Astrocyte of the cerebellum (primary cell): ENCODE measurements around the gene TOMM40.

ENCODE experiments used
- DNase-seq: peaks from one replicate; pipeline ENCODE4 v3.0.0-alpha.2; 2011; ENCODE audit warnings: low read depth
- H3K4me3 ChIP-seq: 2 replicates; pipeline ENCODE4 v1.5.1; 2011; ENCODE audit warnings: mild to moderate bottlenecking, low read depth, low read length, moderate library complexity
- in situ Hi-C: cut with HindIII; loops from 2 replicates; pipeline ENCODE4 v1.10.0; 2017; ENCODE audit warnings: low sequenced_read_pairs
- TF ChIP-seq, protein P1 (sequence below): IDR thresholded peaks from 2 replicates; pipeline ENCODE4 v1.5.1; 2012; ENCODE audit warnings: low read length, low read depth, moderate library complexity, mild to moderate bottlenecking; ENCODE audit errors: missing control alignments

TOMM40 gene

DNA sequence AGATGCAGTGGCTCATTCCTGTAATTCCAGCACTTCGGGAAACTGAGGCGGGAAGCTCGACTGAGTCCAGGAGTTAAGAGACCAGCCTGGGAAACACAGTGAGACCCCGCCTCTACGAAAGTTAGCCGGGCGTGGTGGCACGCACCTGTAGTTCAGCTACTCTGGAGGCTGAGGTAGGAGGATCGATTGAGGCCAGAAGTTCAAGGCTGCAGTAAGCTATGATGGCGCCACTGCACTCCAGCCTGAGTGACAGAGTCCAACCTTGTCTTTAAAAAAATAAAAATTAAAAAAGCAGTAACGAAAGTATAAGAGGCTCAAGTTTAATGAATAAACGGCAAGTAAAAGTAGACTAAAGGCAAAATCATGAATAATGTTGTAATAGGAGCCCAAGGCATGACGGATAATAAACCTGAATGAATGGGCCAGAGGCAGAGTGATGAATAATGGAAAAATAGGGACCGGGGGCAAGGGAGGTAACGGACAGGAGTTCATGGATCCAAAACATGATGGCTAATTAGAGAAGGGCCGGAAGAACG lies 1.2 kb upstream of the TOMM40 start:
- TF ChIP-seq, protein P1, sequence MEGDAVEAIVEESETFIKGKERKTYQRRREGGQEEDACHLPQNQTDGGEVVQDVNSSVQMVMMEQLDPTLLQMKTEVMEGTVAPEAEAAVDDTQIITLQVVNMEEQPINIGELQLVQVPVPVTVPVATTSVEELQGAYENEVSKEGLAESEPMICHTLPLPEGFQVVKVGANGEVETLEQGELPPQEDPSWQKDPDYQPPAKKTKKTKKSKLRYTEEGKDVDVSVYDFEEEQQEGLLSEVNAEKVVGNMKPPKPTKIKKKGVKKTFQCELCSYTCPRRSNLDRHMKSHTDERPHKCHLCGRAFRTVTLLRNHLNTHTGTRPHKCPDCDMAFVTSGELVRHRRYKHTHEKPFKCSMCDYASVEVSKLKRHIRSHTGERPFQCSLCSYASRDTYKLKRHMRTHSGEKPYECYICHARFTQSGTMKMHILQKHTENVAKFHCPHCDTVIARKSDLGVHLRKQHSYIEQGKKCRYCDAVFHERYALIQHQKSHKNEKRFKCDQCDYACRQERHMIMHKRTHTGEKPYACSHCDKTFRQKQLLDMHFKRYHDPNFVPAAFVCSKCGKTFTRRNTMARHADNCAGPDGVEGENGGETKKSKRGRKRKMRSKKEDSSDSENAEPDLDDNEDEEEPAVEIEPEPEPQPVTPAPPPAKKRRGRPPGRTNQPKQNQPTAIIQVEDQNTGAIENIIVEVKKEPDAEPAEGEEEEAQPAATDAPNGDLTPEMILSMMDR = no peak
- in situ Hi-C loops = no loop called here
- no peak for DNase-seq
- peak overlapping the region; percentile 46 for H3K4me3 ChIP-seq

DNA sequence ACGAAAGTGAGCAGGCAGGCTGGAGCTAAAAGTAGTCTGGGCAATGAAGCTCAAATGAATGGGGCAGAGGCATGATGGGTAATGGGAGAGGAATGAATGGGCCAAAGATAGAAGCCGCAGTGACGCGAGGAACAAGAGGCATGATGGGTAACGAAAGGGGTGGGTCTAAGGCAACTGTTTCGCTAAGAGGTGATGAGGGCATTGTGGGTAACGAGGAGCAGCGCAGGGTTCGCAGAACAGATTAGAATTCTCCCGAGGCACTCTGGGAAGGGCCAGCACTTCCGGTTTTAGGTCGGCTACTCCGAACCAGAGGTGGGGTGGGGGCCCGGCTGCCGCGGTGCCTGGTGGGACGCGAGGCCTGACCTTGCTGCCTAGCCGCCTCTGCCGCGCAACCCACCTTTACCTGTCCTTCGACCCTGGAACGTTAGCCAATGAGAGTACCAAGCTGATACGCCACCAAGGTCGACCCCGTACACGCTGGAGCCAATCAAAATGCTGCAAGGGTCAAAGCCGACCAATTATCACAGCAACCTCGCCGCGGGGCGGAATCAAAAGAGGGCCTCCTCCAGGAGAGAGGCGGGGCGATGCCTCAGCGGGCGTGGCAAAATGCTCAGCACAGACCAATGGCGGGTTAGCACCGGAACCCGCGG lies 563 bp upstream of the TOMM40 start:
- peak; percentile 100 for DNase-seq
- TF ChIP-seq, protein P1 = no peak
- H3K4me3 ChIP-seq = peak overlapping the region; percentile 46
- in situ Hi-C loops = no loop called here

DNA sequence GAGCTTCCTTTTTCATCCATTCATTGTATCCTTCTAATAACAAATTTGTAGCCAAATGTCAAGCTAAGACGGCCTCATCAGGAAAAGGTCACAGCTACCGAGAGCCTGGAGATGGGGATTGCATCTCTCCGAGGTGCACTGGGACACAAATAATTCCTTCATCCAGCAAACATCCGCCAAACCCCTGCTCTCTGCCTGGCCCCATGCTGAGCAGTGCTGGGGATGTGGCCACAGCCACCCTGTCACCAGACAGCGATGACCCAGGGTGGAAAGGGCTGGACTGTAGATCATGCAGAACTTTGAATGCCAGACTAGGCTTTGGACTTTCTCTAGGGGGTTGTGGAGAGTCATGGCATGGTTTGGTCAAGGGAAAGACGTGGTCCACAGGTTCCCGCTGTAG lies 1.9 kb downstream of the TOMM40 start:
- in situ Hi-C loops = no loop called here
- H3K4me3 ChIP-seq = no peak overlapping the region
- DNase-seq = no peak
- TF ChIP-seq, protein P1 = no peak

DNA sequence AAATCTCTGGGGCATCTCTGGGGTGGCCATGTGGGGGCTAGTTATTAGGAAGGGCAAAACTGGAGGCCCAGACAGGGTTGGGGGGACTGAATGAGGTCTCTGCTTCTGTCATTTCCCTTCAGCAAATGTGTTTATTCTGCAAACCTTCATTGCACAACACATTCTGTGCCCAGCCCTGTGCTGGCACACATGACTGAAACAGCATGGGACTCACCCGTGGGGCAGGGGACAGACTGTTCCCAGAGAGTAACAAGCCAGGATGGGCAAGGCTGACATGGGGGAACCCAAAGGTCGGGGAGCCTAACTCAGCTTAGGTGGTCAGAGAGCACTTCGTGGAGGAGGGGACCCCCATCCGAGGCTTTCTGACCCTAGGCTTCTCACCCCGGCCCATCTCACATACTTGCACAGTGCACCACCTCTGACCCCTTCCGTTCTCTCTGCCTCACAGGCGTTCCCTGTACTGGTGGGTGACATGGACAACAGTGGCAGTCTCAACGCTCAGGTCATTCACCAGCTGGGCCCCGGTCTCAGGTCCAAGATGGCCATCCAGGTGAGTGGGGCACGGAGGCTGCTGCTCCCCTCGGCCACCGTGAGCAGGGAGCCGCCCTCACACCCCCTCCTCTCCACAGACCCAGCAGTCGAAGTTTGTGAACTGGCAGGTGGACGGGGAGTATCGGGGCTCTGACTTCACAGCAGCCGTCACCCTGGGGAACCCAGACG lies 2.4 kb downstream of the TOMM40 start:
- DNase-seq = no peak
- H3K4me3 ChIP-seq = no peak overlapping the region
- TF ChIP-seq, protein P1 = no peak
- in situ Hi-C loops = no loop called here

DNA sequence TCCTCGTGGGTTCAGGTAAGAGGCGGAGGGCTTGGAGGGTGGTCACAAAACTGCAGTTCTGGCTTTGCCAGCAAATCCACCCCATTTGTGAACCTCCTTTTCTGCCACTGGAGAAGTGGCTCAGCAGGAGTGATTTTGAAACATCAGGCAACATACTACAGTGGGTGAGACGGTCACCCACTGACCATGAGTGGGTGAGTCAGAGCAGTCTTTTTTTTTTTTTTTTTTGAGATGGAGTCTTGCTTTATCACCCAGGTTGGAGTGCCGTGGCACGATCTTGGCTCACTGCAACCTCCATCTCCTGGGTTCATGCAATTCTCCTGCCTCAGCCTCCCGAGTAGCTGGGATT lies 3.0 kb downstream of the TOMM40 start:
- in situ Hi-C loops = no loop called here
- TF ChIP-seq, protein P1 = no peak
- no peak for DNase-seq
- no peak overlapping the region for H3K4me3 ChIP-seq

DNA sequence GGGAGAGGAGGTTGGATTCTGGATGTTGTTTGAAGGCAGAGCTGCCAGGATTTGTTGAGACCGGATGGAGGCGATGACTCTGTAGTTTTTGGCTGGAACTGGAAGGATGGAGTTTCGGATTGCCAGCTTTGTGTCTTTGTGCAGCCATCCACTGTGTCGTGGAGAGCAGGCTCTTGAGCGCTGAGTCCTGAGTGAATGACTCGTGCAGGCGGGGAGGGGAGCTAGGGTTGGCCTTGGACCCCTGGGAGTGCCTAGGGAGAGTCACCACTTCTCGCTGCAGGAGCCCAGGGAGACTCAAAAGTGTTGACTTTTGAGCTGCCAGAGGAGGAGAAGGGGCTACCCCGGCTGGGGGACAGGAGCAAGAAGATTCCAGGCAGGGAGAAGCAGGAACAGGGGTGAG lies 3.9 kb downstream of the TOMM40 start:
- TF ChIP-seq, protein P1 = no peak
- no peak overlapping the region for H3K4me3 ChIP-seq
- in situ Hi-C loops = no loop called here
- no peak for DNase-seq
